Loucy (cell line): ENCODE results near the gene PIH1D2.

Experiments
- CTCF ChIP-seq: fragments of 200-600 bp; sonication (generic); conservative IDR thresholded peaks from 2 replicates; pipeline ENCODE4 v1.5.1; 2014; ENCODE audit warnings: mild to moderate bottlenecking, antibody characterized with exemption, low read length
- EZH2phosphoT487 ChIP-seq: fragments of 200-600 bp; IDR thresholded peaks from 2 replicates; pipeline ENCODE4 v1.6.1; 2018; ENCODE audit warnings: antibody characterized with exemption, mild to moderate bottlenecking, moderate library complexity, borderline replicate concordance

- no peak for TF ChIP-seq CTCF
- TF ChIP-seq EZH2phosphoT487 = no peak
These were observed 32.3 kb upstream of the PIH1D2 start for GRCh38 chr11:112106070-112106469.
